HCEC 1CT (cell line): Measurements from ENCODE around the gene GPAT3.
"Not testable (repeated sequence)": the region's sequence is repeated elsewhere in the genome, so short reads cannot be mapped to it uniquely, and the experiment has no call there.

Experiments used
- DNase-seq: peaks from one replicate; pipeline ENCODE4 v3.0.0-alpha.2; 2017

Gene GPAT3

DNA sequence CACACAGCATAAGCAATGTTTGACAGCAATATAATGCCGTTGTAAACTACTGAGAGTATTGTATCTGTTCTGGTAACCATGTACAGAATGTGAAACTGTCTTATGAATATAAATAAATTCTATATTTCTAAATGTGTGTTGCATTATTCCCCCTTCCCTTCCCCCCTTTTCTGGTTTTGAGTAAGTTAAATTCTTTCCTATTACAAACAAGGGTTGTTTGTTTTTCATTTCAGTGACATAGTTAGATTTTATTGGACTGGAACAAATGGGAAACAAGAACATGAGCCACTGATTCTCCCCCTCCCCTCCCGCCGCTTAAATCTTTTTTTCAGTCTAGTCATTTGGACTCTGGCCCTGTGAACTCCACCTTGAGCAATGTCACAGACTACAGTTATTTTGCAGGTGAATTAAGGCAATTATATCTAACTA is 69.8 kb downstream of the GPAT3 start:
- DNase-seq = no peak

DNA sequence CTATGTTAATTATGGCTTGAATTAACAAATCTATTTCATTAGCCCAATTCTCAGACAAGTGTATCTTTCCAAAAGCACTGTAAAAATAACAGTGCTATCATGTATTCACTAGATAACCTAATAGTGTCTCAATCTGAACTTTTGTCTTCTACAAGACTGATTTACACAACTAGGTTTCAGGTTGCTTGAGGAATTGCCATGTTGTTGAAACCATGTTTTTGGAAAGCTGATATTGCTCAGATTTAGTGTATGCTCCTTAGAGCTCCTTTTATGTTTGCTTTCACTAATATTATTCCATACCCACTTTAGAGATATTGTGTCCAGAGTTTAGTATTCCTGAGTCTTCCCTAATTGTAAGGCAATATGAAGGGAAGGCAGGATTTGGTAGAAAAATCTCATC is 70.6 kb downstream of the GPAT3 start:
- DNase-seq = no peak

DNA sequence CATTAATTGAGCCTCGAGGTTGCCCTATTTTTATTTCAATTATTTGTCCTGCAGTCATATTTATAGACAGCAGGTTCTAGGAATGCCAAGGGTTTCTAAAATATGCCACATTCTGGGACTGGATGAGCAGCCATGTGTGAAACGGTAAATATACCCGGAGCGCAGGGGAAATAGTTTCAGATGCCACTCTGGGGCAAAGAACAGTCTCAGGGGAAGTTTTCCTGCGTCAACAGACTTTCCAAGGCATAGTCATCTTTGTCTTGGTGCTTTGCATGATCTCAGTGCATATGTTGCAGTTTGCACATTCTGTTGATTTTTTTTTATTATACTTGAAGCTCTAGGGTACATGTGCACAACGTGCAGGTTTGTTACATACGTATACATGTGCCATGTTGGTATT is 71.0 kb downstream of the GPAT3 start:
- DNase-seq = no peak

DNA sequence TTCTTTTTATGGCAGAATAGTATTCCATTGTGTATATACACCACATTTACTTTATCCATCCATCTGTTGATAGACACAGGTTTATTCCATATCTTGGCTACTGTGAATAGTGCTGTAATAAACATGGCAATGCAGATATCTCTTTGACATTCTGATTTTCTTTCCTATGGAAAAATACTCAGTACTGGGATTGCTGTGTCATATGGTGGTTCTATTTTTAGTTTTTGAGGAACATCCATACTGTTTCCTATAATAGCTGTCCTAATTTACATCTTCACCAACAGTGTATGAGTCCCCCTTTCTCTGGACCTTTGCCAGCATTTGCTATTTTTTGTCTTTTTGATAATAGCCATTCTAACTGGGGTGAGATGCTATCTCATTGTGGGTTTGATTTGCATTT is 73.5 kb downstream of the GPAT3 start:
- DNase-seq = no peak

DNA sequence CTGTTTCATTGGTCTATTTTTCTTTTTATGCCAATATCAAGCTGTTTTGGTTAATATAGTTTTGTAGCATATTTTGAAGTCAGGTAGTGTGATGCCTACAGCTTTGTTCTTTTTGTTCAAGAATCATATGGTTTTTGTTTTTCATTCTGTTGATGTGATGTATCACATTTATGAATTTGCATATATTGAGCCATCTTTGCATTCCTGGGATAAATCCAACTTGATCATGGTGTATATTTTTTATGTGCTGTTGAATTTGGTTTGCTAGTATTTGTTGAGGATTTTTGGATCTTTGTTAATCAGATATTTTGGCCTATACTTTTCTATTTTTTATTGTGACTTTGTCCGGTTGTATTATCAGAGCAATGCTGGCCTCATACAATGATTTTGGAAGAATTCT is 74.8 kb downstream of the GPAT3 start:
- no peak for DNase-seq

DNA sequence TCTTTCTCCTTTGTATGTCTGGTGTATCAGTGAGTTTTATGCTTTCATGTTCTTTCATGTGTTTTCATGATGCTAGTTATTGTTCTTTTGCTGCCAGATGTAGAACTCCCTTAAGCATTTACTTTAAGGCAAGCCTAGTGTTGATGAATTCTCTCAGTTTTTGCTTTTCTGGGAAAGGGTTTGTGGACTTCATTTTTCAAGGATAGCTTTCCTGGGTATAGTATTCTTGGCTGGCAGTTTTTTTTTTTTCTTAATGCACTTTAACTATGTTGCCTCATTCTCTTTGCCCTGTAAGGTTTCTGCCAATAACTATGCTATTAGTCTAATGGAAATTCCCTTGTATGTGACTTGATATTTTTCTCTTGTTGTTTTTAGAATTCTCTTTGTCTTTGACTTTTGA is 77.1 kb downstream of the GPAT3 start:
- DNase-seq = no peak

DNA sequence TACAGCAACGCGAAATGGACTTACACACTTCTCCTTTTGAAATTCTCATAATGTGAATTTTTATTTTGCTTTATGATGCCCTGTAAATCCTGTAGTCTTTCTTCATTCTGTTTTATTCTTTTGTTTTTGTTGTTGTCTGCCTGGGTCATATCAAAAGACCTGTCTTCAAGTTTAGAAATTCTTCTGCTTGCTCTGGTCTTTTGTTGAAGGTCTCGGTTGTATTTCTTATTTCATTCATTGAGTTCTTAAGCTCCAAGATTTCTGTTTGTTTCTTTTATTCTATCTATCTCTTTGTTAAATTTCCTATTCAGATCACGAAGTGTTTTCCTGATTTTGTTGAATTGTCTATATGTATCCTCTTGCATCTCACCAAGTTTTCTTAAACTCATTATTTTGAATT is 78.1 kb downstream of the GPAT3 start:
- no peak for DNase-seq

DNA sequence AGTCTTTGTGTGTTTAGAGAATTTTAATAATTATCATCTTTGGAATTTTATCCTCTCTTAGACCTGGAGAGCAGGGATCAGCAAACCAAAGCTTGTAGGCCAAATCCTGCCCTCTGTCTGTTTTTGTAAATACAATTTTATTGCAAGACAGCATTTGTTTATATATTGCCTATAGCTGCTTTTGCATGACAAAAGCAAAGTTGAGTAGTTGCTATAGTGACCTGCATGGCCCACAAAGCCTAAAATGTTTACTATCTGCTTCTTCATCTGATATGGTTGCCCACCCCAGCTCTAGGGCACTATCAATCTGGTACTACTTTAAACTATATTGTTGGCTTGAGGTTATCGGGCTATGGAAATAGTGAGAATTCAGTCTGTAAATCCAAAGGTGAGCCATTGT is 80.3 kb downstream of the GPAT3 start:
- DNase-seq = no peak

DNA sequence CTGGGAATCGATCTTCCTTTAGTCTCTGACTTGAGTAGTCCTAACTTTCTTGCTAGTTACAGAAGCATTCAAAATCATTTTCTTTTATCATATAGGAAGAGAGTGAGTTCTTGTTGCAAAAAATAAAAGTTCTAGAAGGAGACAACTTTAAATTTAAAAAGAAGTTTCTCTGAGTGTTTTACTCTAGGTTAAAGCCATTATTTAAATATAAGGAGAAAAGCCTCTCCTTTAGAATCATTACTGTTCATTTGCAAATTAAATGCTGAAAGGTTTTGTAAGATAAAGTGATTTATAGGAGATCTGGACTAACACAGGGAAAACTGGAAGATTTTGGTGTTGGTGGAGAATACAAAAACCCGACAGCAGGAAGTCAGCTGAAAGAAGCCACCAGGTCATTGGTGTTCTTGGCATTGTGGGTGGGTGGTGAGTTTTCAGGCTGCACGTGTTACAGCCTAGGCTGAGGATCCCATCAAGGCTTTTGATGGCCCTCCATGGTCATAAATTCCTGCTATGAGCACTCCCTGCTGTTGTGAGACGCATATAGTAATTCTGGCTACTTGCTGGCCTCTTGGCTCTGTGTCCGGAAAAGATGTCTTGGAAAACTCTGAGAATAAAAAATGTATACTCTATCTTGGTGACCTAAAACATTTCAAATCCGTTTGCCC is 81.6 kb downstream of the GPAT3 start:
- no peak for DNase-seq

DNA sequence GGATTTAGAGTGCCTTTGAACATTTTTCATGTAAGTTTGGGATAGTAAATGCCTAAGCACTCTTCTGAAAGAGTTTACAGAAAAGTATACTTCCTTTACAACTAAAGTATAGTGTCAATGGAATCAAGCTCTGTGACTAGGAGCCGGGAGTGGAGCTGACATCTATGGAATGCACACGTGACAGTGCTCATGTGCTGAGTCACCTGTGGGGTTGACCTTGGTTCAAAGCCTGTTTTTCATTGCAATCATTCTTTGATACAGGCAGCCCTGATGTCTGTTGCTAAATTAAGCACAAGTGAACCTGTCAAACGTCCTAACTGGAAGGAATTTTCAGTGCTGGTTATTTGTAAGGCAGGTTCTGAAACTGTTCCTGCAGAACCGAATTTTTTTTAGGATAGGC is 82.5 kb downstream of the GPAT3 start:
- DNase-seq = peak; percentile 67

DNA sequence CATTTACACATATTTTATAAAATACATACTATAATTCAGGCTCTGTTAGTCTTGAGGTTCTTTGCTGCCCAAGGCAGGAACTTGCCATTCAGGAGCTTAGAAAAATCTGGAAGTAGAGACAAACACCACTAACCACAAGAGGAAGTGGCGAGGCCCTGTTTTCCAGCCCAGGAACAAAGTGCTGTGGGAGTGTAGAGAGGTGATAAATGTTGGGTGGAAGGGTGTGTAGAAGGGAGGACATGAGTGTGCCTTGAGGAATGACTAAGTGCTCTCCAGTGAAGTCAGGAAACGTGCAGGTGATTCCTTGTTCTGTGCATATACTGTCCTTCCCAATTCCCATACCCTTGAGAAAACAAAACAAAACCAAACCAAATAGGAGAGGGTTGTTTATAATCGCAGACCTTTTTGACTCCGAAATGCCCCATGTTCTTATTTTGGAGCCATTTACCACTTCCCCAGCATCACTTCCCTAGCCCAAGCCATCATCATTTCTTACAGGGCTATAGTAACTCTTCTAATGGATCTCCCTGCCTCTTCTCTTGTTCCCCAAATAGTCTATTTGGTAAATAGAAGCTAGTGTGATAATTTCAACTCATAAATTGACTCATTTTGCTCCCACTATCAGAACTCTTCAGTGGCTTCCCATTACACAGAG is 83.2 kb downstream of the GPAT3 start:
- DNase-seq = peak; percentile 42

DNA sequence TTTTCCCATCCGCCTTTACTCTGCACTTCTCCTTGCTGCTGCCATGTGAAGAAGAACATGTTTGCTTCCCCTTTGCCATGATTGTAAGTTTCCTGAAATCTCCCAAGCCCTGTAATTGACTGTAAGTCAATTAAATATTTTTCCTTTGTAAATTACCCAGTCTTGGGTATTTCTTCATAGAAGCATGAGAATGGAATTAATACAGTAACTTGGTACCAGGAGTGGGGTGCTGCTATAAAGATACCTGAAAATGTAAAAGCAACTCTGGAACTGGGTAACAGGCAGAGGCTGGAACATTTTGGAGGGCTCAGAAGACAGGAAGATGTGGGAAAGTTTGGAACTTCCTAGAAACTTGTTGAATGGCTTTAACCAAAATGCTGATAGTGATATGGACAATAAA is 86.2 kb downstream of the GPAT3 start:
- not testable (repeated sequence) for DNase-seq

DNA sequence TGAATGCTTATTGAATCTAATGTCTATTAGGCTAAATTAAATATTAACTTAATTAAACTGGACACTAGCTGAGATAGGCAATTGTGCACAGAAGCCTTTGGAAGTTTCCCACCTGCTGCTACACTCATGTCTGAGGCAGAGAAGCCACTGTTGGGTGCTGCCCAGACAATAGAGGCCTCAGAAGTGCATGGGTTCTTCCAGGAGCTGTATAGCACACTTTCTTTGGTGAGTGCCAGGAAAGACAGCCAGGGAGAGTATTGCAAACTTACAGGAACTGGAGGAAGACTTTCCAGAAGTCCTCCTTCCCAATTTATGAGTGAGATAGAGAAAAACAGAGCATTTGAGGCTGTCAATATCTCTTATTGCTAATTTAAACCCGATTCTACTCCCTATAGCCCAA is 89.9 kb downstream of the GPAT3 start:
- DNase-seq = no peak

DNA sequence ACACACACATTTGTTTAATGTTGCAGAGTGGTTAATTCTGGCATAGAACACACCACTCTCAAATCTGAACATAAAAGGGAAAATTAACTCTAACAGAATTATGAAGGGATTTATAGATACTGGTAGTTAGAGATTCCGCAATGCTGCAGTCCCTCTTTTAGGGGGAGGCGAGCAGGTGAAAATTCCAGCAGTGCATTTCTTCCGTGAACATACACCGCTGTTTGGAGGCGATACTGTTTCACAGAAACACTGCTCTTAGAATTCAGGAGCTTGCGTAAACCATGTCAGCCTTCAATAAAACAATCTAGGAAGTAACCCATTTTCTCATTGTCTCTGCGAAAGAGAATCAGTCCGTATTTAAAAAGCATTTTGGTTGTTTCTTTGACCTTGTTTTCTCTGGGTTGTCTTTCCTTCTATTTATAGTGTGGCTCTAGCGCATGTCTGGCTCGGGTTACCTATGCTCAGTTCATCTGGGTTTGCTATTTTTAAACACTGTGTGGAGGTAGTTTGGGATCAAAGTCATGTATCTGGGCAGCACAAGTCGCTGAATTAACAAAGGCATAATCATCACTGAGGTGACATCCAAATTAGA is 90.4 kb downstream of the GPAT3 start:
- no peak for DNase-seq

DNA sequence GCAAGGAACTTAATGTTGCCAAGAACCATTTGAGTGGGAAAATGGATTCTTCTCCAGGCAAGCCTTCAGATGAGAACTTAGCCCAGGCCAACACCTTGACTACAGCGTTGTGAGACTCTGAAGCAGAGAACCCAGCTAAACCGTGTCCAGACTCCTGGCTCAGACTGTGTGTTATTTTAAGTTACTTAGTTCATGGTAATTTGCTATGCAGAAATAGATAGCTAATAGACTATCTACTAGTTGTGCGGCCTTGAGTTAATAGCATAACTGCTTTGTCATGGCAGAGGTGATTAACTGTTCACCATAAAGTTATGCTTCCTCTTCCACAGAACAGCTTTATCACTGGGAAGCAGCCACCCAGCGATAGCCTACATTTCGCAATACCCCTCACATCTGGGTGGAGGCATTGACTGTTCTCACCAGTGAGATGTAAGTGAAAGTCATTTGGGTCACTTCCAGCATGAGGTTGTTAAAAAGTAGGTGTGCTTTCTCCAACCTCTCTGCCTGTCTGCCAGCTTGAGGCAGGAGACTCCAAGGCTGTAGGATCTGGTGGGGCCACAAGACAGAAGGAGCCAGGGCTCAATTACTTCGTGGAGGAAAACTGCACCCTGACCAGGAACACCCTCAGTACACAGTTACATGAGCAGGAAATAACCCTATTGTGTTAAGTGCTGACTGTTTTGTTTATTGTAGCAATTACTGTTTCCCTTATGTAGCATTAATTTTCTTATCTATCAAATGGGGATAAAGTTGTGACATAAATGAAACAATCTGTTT is 94.2 kb downstream of the GPAT3 start:
- DNase-seq = peak; percentile 64

DNA sequence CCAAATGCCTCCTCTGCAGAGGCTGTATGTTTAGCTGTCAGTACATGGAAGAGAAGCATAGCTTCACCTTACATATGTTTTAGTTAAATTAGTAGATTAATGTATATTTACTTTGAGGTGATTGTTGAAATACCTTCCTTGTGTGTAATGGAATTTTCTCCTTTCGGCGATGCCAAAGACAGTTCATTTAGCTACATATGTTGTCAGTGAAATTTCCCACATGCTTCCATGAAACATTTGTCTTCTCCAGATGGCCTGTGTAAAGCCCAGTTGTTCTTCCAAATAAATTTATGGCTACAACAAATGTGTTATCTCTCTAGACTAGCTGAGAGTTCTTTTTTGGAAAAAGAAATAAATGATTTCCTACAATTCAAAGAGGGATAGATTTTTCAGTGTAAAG is 95.2 kb downstream of the GPAT3 start:
- DNase-seq = peak; percentile 34

DNA sequence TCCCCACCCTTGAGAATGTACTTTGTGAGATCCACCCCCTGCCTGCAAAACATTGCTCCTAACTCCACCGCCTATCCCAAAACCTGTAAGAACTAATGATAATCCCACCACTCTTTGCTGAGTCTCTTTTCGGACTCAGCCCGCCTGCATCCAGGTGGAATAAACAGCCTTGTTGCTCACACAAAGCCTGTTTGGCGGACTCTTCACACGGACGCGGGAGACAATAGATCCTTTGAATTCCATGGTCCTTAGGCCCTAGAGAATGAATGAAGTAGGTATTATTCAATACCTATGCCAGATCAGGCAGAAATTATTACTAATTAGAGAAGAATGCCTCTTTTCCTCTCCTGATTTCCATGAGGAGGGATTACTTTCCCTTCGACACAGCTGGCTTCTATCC is 101.0 kb downstream of the GPAT3 start:
- DNase-seq = no peak

DNA sequence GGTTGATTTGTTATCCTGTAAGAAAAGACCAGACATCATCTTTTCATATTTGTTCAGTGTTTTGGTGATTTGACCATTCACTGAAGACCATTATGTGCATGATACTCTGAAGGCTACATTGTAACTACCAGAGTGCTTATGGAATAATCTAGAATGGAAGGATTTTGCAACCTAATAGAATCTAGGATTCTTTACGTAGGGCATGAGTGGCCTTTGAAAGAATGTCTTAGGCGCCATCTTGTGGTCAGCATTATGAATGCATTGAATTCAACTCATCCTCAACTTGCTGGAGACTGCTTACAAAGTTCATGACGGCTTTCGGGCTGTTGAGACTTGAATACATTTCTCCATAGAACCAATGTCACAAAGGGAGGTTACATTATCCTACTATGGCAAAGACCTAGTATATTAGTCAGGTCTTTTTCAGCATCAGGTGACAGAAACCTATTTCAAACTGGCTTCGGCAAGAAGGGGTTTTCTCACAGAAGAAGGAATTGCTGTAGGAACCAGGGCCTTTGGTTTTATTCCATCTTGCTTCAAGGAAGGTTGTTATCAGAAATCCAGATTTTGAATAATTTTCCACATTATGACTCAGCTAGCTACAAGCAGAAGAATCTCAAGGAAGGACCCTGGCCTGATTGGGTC is 104.1 kb downstream of the GPAT3 start:
- peak; percentile 51 for DNase-seq

DNA sequence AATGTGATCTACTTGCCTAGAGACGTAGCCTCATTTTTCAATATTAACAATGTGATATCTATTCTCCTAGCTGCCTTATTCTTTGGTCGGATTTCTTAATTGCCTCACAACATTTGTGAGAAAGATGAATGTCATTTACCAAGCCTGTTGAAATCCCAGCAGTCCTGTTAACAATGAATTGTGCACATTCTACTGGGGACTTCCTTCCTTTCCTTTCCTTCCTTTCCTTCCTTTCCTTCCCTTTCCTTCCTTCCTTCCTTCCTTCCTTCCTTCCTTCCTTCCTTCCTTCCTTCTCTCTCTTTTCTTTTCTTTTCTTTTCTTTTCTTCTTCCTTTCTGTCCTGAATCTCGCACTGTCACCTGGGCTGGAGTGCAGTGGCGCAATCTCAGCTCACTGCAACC is 107.1 kb downstream of the GPAT3 start:
- no peak for DNase-seq

DNA sequence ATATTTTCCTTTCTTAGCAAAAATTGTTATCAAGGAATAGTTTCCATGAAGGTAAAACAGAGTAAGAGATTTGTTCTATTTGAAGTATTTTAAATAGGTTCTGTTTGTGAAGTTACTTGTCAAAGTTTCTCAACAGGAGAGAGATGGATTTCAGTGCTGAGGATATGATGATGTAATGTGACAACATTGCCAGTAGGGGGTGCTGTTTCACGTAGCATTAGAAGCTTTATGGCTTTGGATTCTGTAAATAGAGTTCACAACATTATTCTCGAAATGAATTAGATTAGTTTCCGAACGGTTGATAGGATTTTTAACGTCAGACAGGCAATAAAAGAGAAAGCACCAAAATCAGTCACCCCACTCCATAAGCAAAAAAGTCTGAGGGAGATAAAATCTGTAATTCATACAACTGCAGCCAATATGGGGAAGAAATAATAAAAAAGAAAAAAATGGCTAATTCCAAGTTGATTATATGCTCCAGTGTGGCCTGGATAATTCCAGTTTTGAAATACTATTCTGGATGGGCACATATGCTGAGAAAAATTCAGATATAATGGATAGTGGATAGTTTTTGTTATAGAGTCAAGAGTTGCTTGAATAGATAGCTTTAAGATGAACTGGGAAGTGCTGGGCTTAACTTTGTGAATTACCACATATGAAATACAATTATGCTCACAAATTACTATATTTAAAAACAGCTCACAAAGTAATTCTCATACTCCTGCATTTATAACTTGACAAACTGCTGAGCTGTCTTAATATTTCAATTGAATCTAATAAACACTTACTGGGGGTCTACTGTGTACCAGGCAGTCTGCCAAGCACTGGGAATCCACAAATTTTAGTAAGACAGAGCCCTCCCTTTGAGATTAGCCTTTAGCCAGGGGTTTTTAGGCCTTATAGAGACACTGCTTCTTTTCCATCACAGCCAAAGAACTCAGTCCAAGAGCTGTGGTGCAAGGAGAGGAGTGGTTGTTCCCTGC is 109.1 kb downstream of the GPAT3 start:
- peak; percentile 34 for DNase-seq

DNA sequence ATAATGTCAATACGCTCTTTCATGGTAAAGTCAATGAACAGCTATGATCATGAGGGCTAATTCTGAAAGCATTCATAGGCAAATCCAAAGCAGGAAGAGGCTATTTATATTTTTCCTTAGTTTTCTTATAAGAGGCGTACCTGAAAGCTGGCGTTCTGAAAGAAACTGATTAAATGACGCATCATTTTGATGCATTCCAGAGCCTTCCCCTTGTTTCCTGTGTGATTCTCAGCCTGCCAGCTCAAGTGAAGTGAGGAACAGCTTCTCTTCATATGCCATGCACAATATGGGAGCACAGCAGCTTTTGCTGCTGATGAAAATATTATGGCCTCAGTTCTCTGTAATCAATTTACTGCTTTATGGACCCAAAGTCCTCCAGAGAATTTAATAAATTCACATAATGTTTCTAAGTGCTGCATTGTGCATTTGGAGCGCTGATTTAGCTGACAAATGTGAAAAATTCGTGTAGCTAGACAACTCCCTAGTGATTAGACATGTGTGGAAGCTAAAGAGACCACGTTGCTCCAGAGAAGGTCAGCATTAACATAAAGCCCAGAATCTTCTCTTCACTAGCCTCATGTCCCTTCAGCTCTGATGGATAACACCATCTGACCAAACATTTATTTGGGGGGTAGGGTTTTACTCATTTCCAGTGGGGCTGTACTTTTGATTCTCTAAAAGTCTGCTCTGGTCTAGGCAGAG is 110.8 kb downstream of the GPAT3 start:
- no peak for DNase-seq
